HepG2 (cell line): ENCODE data around the gene ZNF213. TPM values are rescaled to one million over a fixed set of nuclear protein-coding genes. Genes with fewer than 3 reads are reported as not detected.

Experiments used
- ATRX ChIP-seq: sonication (generic); formaldehyde crosslinking; IDR thresholded peaks from 2 replicates; pipeline ENCODE4 v1.4.0; 2020; ENCODE audit warnings: missing genetic modification reagents, borderline replicate concordance
- EED ChIP-seq: sonication (generic); formaldehyde crosslinking; IDR thresholded peaks from 2 replicates; pipeline ENCODE4 v1.5.0; 2020; ENCODE audit warnings: mild to moderate bottlenecking, missing genetic modification reagents
- FOXP1 ChIP-seq, 2 experiments: fragments of 450-650 bp in 1 of 2; IDR thresholded peaks; 2 replicates each; pipeline ENCODE4 v1.6.1; 2017 to 2018; ENCODE audit warnings: antibody characterized with exemption in 1 of 2
- HIC2 ChIP-seq: sonication (generic); formaldehyde crosslinking; IDR thresholded peaks from 2 replicates; pipeline ENCODE4 v1.9.0; 2022; ENCODE audit warnings: low read depth, missing genetic modification reagents
- IKZF4 ChIP-seq: sonication (generic); formaldehyde crosslinking; IDR thresholded peaks from 2 replicates; pipeline ENCODE4 v1.5.1; 2020; ENCODE audit warnings: borderline replicate concordance, mild to moderate bottlenecking, low read depth, missing genetic modification reagents; ENCODE audit errors: not compliant biosample characterization
- MEF2D ChIP-seq: sonication (generic); formaldehyde crosslinking; IDR thresholded peaks from 2 replicates; pipeline ENCODE4 v1.5.1; 2020; ENCODE audit warnings: mild to moderate bottlenecking, missing genetic modification reagents
- PRDM15 ChIP-seq: sonication (generic); formaldehyde crosslinking; IDR thresholded peaks from 2 replicates; pipeline ENCODE4 v1.4.0; 2020; ENCODE audit warnings: missing genetic modification reagents
- SALL1 ChIP-seq: sonication (generic); formaldehyde crosslinking; IDR thresholded peaks from 2 replicates; pipeline ENCODE4 v1.8.0; 2022; ENCODE audit warnings: mild to moderate bottlenecking, missing genetic modification reagents
- SALL2 ChIP-seq: sonication (generic); formaldehyde crosslinking; IDR thresholded peaks from 2 replicates; pipeline ENCODE4 v1.8.1; 2023; ENCODE audit warnings: mild to moderate bottlenecking, missing genetic modification reagents, inconsistent platforms
- SETDB1 ChIP-seq: sonication (generic); formaldehyde crosslinking; IDR thresholded peaks from 2 replicates; pipeline ENCODE4 v1.5.1; 2020; ENCODE audit warnings: missing genetic modification reagents, mild to moderate bottlenecking, borderline replicate concordance
- SMAD3 ChIP-seq: sonication (generic); formaldehyde crosslinking; IDR thresholded peaks from 2 replicates; pipeline ENCODE4 v1.4.0; 2020; ENCODE audit warnings: missing genetic modification reagents
- TARDBP ChIP-seq: sonication (generic); formaldehyde crosslinking; IDR thresholded peaks from 2 replicates; pipeline ENCODE4 v1.8.0; 2022; ENCODE audit warnings: mild to moderate bottlenecking, missing genetic modification reagents
- ZBED4 ChIP-seq: sonication (generic); formaldehyde crosslinking; IDR thresholded peaks from 2 replicates; pipeline ENCODE4 v1.4.0; 2020; ENCODE audit warnings: missing genetic modification reagents, borderline replicate concordance
- ZNF101 ChIP-seq: sonication (generic); formaldehyde crosslinking; IDR thresholded peaks from 2 replicates; pipeline ENCODE4 v1.4.0; 2020; ENCODE audit warnings: mild to moderate bottlenecking, low read depth, missing genetic modification reagents, borderline replicate concordance
- ZNF552 ChIP-seq: sonication (generic); formaldehyde crosslinking; IDR thresholded peaks from 2 replicates; pipeline ENCODE4 v1.9.0; 2022; ENCODE audit warnings: missing genetic modification reagents, mild to moderate bottlenecking, borderline replicate concordance
- ZNF703 ChIP-seq: sonication (generic); formaldehyde crosslinking; IDR thresholded peaks from 2 replicates; pipeline ENCODE4 v1.5.1; 2020; ENCODE audit warnings: missing genetic modification reagents, mild to moderate bottlenecking, moderate library complexity, borderline replicate concordance
- ZSCAN9 ChIP-seq: IDR thresholded peaks from 2 replicates; pipeline ENCODE4 v1.6.1; 2016; ENCODE audit warnings: borderline replicate concordance
- polyA plus RNA-seq, 8 experiments: library from polyadenylated mRNA; depleted of rRNA in 3 of 8; stranded (reverse) in 7 of 8; unstranded in 1 of 8; fragments of >200 nt; fragmentation: Illumina TruSeq in 4 of 8; extraction: Trizol in 4 of 8; gene quantifications; 2 replicates each; pipeline versions ENCODE4 v1.2.1 to v1.2.3, GENCODE V29; 2011 to 2016; ENCODE audit warnings: low read depth in 4 of 8, missing spikeins in 1 of 8, mixed read lengths in 1 of 8; ENCODE audit not compliant: insufficient read depth in 1 of 8
- total RNA-seq, 5 experiments: library from RNA; depleted of rRNA; stranded (reverse); fragments of >200 nt; fragmentation: Illumina TruSeq; extraction: Trizol; gene quantifications; 2 replicates each; pipeline ENCODE4 v1.2.3, GENCODE V29; 2016; ENCODE audit warnings: low read depth in 1 of 5

The ZNF213 gene
- total and polyA plus RNA-seq, 2 of the 13 experiments (the other 11 are each of a cell fraction or from before 2014, with no cell fraction given), result 0.59 to 0.97 TPM

GRCh38 chr16:3182608-3183444 lies 48.0 kb downstream of the ZNF213 start (continued):
- TF ChIP-seq ATRX (no peak), FOXP1 (IDR thresholded peaks at IDR 0.05) (no peak), FOXP1 (CRISPR knock-in tag; IDR thresholded peaks at IDR 0.05) (no peak), EED (peak; percentile 70; the same call in 1 of the 2 replicates), IKZF4 (no peak), SMAD3 (CRISPR knock-in tag) (0 out of 2 replicates have a peak, but pooled peaks have one; percentile 56), SALL1 (CRISPR knock-in tag) (peak; percentile 51), SALL2 (CRISPR knock-in tag) (peak; percentile 78; the same call in 1 of the 2 replicates), HIC2 (peak; percentile 26; the same call in 1 of the 2 replicates), ZBED4 (peak; percentile 58; the same call in 1 of the 2 replicates), ZNF101 (CRISPR knock-in tag) (no peak), ZSCAN9 (CRISPR knock-in tag) (no peak), ZNF552 (CRISPR knock-in tag) (0 out of 2 replicates have a peak, but pooled peaks have one; percentile 38), TARDBP (CRISPR knock-in tag) (peak; percentile 67; the same call in 1 of the 2 replicates), MEF2D (CRISPR knock-in tag) (0 out of 2 replicates have a peak, but pooled peaks have one; percentile 70), PRDM15 (peak; percentile 58; the same call in 1 of the 2 replicates), ZNF703 (CRISPR knock-in tag) (no peak), SETDB1 (no peak)
